Endothelial cell of coronary artery (primary cell): ENCODE data around the gene AASS. TPM values are rescaled to one million over a fixed set of nuclear protein-coding genes. Genes with fewer than 3 reads are reported as not detected.

Source experiments
- total RNA-seq: library from RNA; depleted of rRNA; stranded (reverse); fragments of >200 nt; gene quantifications from 2 replicates; pipeline ENCODE4 v1.2.3, GENCODE V29; 2014

AASS gene
- total RNA-seq: 29.4 and 42.1 TPM in 2 replicates

GRCh38 chr7:122143751-122144711, at the start of gene AASS:
AASS (minus strand) TSS chr7:122144249; CDS start chr7:122133726, 10,523 bp downstream.

Other genes with a start within 250 kb of the AASS start
- not detected in 2 replicates for gene FEZF1, start 160.5 kb upstream of the AASS start, total RNA-seq